Nucleus accumbens (tissue), 56 donors: ENCODE results near the gene LGALS7.
"Not testable (repeated sequence)": the region's sequence is repeated elsewhere in the genome, so short reads cannot be mapped to it uniquely, and the experiment has no call there.

Experiments
- DNase-seq, 56 donors: peaks; one replicate each; lab custom pipeline; 2025; lab: John Stamatoyannopoulos, UW

Gene LGALS7

DNA sequence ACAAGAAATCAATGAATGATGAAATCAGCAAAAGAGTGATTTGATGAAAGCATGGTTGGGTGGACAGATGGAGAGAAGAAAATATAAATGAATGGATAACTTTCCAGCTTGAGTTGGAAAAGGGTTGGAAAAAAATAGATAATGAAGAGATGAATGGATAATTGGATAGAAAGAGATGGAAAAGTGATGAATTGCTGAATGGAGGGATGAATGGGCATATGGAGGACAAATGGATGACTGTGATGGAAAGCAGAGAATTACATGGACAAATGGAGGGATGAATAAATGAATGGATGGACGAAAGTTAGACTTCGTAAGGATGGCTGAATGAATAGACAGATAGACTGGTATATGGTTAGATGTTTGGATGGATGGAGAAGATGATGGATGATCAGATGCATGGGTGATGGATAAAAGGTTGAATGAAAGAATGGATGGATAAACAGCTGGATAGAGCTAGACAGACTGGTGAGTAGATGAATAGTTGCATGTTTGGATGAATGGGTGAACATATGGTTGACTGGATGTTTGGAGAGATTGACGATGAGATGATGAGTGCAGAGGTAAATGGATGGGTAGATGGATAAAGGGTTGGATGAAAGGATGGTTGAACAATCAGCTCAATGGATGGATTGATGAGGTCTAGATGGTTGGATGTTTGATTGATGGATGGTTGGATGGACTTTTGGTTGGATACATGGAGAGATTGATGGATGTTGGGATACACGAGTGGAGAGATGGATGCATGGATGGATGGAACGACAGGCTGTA, 27.4 kb upstream of the LGALS7 start:
- no peak for DNase-seq

DNA sequence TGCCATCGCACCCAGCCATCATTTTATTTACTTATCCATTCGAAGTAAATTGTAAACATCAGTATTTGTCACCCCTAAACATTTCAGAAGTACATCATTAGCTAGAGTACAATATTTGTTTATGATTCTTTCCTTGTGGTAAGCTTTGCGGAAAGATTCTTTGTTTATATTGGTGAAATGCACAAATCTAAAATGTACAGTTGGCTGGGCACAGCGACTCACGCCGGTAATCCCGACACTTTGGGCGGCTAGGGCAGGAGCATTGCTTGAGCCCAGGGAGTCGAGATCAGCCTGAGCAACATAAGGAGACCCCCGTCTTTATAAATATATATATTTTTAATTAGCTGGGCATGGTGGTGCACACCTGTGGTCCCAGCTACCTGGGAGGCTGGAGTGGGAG, 25.8 kb upstream of the LGALS7 start:
- no peak for DNase-seq

DNA sequence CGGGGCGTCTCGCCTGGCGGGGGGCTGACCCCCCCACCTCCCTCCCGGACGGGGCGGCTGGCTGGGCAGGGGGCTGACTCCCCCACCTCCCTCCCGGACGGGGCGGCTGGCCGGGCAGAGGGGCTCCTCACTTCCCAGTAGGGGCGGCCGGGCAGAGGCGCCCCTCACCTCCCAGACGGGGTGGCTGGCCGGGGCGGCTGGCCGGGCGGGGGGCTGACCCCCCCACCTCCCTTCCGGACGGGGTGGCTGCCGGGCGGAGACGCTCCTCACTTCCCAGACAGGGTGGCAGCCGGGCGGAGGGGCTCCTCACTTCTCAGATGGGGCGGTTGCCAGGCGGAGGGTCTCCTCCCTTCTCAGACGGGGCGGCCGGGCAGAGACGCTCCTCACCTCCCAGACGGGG, 24.5 kb upstream of the LGALS7 start:
- DNase-seq, result not testable (repeated sequence)

DNA sequence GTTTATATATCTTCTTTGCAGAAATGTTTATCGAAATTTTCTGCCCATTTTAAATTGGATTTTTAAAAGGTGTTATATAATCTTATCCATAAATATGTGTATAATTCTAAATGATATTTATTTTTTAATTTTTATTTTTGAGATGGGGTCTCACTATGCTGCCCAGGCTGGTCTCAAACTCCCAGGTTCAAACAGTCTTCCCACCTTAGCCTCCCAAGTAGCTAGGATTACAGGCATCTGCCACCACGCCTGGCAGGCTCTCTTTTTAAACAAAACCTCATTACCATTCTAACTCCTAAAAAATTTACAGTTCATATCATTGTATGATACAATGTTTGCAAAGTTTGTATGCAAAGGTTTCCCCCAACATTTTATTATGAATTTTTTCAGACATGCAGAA, 22.8 kb upstream of the LGALS7 start:
- no peak for DNase-seq

DNA sequence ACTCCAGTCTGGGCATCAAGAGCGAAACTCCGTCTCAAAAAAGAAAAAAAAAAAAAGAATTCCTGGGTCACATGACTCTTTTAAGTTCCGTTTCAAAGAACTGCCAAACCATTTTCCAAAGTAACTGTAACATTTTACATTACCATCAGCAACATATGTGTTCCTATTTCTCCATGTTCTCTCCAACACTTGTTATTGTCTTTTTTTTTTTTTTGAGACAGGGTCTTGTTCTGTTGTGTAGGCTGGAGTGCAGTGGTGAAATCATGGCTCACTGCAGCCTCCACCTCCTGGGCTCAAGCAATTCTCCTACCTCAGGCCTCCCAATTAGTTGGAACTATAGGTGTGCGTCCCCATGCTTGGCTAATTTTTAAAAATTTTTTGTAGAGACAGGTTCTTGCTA, 22.2 kb upstream of the LGALS7 start:
- no peak for DNase-seq

DNA sequence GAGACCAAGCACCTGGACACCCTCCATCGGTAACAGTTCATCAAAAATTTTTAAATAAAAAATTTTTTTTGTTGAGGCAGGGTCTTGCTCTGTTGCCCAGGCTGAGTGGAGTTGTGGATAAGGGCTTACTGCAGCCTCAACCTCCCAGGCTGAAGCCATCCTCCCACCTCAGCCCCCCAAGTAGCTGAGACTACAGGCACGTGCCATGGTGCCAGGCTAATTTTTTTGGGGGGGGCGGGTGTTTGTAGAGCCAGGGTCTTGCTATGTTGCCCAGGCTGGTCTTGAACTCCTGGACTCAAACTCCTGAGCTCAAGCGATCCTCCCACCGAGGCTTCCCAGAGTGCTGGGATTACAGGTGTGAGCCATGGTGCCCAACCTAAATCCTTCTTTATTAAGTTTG, 20.4 kb upstream of the LGALS7 start:
- DNase-seq, result no peak

DNA sequence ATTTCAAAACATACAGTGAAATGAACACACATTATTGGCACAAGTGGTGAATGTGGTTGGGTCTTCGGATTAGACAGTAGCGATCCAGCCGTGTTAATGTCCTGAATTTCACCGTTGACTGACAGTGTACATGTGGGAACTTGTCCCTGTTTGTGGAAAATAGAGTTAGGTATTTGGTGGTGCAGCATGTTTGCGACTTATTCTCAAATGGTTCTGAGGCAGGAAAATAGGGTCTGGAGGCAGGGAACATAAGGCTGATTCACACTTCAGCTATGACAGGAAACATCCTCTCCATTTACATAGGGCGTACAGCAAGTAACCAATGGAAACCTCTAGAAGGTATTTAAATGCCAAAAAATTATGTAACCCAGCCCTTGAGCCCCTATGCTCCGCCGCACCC, 19.9 kb upstream of the LGALS7 start:
- no peak for DNase-seq

DNA sequence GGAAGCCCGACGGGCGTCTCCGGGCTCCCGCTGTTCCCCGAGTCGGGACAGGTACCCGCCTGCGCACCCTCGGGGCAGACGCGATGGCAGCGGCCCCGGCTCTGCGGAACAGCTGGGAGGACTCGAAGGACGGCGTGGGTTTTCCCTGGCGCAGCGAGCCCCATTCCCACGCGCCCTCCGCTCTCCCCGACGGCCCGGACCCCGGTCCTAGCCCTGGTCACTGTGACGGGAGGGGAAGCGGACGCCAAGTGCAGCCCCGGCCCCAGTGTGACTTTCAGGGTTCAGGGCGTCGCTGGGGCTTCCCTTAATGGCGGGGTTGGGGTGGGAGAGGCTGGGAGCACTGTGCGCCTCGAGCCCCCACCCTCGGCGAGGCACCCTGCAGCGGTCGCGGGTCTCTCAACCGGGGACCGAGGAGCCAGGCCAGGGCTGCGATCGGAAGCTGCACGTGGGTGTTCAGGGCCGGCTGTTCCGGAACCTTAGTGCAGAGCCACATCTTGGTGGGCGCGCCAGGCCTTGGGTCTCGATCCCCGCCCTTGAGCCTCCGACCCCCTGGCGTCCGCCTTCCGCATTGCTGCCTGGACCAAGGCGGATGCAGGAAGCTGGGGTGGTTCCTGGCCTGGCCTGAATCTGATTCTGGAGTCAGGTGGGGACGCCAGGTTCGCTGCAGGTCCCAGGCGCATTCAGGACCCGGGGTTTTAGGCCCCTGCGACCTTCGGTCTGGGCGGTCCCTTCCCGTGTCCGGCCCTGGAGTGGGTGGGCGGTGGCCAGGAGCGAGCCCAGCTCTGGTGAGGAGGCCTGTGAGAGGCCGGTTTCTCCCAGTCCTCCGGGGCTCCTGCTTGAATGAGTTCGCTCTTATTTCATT, 19.2 kb upstream of the LGALS7 start:
- peak in 2 of 56 donors; percentile 1 to 7 for DNase-seq

DNA sequence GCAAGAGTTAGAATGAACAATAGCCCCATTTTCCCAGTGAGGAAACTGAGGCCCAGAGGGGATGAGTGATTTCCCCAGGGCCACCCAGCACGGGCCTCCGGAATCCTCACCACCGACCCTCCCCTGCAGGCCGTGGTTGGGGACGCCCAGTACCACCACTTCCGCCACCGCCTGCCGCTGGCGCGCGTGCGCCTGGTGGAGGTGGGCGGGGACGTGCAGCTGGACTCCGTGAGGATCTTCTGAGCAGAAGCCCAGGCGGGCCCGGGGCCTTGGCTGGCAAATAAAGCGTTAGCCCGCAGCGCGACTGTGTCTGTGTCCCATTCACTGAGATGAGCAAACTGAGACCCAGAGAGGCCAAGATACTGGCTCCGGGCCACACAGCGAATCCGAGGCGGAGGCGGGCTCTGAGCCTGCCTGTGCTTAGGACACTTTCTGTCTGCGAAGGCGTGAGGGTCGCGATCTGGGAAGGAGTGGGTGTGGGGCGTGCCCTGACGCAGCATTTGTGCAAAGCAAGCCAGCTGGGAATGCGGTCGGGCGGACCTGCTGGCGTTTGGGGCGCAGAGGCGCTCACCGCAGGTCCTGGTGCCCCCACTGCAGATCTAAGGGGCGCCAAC, 18.2 kb upstream of the LGALS7 start:
- DNase-seq, result not testable (repeated sequence)

DNA sequence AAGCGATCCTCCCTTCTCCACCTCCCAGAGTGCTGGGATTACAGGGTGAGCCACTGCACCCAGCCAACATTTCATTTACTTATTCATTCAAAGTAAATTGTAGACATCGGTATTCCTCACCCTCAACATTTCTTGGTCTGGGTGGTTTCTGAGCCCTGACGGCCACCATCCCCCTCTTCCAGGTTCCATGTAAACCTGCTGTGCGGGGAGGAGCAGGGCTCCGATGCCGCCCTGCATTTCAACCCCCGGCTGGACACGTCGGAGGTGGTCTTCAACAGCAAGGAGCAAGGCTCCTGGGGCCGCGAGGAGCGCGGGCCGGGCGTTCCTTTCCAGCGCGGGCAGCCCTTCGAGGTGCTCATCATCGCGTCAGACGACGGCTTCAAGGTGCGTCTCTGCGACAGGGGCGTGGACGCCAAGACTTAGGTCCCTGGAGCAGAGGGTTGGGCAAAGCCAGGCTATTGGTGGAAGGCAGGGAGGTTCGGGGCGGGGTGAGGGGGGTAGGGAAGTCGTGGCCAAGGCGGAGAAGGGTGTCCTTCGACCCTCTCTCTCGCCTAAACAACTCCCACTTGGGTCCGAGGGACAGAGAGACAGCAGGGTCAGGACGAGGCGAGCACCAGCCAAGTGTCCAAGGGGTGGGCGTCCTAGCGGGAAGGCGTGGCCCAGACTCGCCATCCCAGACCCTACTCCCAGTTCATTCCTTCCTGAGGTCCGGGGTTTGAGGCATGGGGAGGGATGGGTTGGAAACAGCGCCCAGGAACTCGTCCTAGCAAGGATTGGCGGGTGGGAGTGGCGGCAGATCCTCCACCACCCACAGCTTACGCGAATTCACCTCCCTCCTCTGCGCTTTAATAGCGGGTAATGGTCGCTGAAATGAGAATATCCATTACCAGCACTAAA, 17.4 kb upstream of the LGALS7 start:
- DNase-seq, result not testable (repeated sequence)

DNA sequence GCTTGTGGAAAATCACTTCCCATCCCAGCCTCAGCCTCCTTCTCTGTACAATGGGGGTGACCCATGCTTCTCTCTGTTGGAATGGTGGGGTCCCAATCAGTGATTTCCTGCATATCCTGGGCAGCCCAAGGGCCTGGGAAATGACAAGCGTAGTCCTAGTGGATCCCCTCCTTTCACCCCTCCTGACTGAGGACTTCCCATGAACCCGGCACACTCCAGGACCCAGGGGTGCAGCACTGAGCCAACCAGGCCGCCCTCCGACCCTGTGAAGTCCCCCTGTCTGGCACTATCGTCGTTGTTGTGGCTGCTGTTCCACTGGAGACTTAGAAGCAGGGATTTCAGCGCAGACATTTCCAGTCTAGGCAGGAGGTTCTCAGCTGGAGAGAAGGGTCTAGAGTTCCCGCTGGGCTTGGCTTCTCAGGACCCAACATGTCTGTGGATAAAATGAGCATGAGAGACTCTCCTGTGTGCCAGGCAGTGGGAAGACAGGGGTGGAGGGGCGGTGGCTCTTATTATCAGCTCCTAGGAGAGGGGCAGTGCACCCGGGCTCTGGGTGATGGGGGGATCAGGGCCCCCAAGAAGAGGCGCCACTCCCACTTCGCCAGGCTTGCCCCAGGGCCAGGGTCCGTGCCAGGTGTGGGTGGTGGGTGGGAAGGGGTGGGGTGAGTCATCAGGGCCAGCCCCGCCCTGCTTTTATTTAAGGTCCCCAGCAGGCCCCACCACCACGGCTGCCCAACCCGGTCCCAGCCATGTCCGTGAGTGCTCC, 15.3 kb upstream of the LGALS7 start, which contains the start of gene LGALS7B:
TSS of gene LGALS7B (plus strand) at position 723 of the 766 bp plus-strand sequence. CDS start at position 750, 27 bp downstream.
- DNase-seq, result no peak

DNA sequence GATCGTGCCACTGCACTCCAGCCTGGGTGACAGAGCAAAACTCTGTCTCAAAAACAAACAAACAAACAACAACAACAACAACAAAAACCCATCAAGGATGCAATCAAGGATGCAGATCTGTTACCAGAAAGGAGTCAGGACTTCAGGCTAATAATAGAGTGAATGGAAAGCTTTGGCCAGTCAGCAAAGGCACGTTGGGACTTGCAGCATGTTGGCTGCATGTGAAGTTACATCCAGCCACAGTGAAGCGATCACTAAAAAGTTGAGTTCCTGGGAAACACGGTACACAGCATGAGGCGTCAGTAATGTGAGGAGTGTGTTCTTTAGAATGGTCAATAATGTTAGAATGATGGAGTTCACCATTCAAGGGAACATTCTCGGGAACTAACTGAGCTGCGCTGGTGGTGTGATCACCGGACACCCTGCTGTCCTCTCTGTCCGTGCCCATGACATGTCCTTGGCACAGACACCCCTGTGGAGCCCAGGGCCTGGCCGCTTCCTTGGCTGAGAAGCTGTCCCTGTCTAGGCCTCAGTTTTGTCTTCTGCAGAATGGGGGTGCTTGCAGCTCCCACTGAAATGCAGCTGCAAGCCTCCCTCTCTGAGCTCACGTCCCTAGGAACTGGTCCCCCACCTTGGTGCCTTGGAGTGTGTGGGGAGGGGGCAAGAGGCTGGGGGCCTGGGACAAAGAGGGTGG, 13.4 kb upstream of the LGALS7 start:
- no peak for DNase-seq

DNA sequence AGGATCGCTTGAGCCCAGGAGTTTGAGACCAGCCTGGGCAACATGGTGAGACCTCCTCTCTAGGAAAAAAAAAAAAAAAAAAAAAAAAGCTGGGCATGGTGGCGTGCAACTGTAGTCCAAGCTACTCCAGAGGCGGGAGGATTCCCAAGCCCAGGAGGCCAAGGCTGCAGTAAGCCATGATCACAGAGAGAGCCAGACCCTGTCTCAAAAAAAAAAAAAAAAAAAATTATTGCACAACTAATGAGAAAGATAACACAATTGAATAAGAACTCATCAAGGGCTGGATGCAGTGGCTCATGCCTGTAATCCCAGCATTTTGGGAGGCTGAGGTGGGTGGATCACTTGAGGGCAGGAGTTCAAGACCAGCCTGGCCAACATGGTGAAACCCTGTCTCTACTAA, 12.7 kb upstream of the LGALS7 start:
- DNase-seq, result not testable (repeated sequence)

DNA sequence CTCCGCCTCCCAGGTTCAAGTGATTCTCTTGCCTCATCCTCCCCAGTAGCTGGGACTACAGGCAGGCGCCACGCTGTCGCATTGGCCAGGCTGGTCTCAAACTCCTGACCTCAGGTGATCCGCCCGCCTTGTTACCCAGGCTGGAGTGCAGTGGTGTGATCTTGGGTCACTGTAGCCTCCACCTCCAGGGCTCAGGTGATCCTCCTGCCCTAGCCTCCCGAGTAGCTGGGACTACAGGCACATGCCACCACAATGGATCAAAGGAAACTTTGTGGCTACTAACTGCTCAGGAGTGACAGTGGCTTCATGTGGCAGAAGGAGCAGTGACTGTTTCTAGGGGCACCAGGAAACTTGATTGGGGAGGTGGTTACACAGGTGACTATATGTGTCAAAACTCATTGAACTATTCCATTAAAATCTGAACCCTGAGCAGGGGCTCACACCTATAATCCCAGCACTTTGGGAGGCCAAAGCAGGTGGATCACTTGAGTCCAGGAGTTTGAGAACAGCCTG, 11.9 kb upstream of the LGALS7 start:
- DNase-seq, result no peak

DNA sequence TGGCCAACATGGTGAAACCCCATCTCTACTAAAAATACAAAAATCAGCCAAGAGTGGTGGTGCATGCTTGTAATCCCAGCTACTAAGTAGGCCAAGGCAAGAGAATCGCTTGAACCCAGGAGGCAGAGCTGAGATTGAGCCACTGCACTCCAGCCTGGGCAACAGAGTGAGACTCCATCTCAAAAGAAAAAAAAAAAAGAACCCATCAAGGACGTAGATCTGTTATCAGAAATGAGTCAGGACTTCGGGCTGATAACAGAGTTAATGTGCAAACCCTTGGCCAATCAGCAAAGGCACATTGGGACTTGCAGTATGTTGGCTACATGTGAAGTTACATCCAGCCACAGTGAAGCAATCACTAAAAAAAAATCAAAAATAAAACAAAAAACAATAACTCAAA, 10.9 kb upstream of the LGALS7 start:
- no peak for DNase-seq

DNA sequence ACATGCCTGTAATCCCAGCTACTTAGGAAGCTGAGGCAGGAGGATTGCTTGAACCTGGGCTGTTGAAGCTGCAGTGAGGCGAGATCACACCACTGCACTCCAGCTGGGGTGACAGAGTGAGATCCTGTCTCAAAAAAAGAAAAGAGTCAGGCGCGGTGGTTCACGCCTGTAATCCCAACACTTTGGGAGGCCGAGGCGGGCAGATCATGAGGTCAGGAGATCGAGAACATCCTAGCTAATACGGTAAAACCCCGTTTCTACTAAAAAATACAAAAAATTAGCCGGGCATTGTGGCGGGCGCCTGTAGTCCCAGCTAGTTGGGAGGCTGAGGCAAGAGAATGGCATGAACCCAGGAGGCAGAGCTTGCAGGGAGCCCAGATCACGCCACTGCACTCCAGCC, 8.9 kb upstream of the LGALS7 start:
- not testable (repeated sequence) for DNase-seq

DNA sequence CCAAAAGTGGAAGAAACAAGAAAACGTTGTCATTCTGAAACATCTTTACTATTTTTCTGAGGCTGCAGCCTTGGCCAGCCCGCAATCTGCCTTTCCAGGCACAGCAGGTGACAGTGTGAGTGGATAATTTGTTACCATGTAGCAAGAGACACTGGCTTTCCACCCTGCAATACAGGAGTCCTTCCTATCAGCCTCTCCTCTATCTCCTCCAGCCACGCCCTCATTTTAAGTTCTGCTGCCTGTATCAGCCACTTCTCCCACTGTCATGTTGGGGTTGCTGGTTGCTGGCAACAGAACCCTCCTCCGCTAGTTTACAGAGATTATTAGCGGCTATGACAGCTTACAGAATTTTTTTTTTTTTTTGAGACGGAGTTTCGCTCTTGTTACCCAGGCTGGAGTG, 7.7 kb upstream of the LGALS7 start:
- no peak for DNase-seq

DNA sequence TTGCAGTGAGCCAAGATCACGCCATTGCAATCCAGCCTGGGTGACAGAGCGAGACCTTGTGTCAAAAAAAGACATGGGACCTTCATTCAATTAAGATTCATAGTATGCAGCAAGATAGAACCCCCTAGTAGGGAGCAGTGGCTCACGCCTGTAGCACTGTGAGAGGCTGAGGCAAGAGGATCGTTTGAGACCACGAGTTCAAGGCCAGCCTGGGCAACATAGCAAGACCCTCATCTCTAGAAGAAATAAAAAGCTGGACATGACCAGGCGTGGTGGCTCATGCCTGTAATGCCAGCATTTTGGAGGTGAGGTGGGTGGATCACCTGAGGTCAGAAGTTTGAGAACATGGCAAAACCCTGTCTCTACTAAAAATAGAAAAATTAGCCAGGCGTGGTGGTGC, 7.1 kb upstream of the LGALS7 start:
- no peak for DNase-seq

DNA sequence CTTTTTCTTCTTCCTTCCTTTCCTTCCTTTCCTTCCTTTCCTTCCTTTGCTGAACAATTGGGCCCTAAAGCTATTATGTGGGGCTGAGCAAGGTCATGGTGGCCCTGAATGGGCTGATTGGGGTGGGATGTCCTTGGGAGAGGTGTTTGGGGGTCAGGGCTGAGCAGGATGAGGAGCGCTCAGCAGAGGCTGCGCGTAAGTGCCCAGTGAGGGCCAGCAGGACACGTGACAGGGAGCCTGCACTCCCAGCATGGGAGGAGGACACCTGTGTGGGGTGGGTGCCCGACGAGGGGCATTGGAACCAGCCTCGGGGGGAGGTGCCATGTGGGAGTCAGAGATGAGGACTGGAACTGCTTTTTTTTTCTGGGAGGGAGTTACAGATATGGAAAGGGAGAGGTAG, 5.4 kb upstream of the LGALS7 start:
- no peak for DNase-seq
